ENCODE measurements around the gene ALDH9A1.

ALDH9A1 gene

DNA sequence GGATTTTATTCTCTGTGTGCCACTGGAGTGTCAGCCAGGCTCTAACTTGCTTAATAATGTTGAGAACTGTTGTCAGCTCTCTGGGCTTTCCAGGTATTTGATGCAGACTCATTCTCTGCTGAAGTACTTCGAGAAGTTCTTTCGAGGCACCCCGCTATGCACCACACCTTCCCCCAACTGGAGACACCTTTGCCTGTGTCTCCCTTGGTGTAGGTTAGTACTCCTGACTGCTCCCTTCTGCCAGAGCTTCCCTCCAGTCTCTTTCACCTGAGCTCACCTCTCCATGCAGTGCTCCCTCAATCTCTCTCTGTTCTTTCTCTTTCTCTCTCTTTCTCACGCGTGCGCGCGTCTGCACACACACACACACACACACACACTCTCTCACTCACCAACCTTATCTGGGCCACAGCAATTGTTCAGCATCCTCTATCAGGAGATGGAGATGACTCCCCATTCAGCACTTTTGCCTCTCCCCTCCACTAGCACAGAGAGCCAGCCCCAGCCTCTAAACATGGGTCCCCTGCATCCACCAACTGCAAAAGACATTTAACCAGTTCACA, 81.3 kb downstream of the ALDH9A1 start:
- DNase-seq: no peak

DNA sequence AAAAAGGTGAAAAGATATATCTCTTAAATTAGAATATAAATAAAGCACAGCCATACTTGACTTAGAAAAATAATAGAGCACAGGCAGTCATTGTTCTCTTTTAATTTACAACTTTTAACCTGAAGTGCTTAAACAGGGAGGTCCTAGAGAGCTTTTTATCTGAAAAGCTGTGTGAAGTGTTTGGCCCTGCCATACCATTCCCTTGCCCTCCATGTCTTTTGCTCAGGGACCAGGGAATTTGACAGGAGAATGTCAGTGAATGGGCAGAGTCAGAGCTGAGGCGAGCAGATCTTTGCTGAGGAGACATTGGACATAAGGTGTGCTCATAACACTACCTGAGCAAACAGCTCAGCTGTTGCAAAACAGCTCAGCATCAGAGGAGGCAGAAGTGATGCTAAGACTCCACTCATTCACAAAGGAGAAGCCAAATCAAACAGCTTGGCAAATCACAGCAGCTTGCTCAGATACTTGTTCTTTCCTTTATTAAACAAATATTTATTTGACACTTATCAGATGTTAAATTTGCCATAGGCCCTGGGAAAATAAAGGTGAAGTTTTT, 82.2 kb downstream of the ALDH9A1 start:
- DNase-seq: no peak
